UCSD-AML1 (cell line): ENCODE data around the gene MTCH1.

Experiments used
- DNase-seq: peaks from one replicate; lab custom pipeline; 2025; ENCODE audit not compliant: unreplicated experiment; lab: John Stamatoyannopoulos, UW

Gene MTCH1

GRCh38 chr6:36970892-36971842 is 14.8 kb downstream of the MTCH1 start:
- no peak for DNase-seq

GRCh38 chr6:36969988-36970891 is 15.8 kb downstream of the MTCH1 start:
- DNase-seq: no peak

- DNase-seq: no peak
Measured at GRCh38 chr6:36969240-36969691, 16.7 kb downstream of the MTCH1 start.

GRCh38 chr6:36968266-36968977 is 17.6 kb downstream of the MTCH1 start:
- no peak for DNase-seq

- DNase-seq: no peak
Measured at GRCh38 chr6:36967757-36968156, 18.2 kb downstream of the MTCH1 start.

GRCh38 chr6:36967301-36967700 is 18.7 kb downstream of the MTCH1 start:
- no peak for DNase-seq

- DNase-seq: no peak
Measured at GRCh38 chr6:36964908-36965307, 21.1 kb downstream of the MTCH1 start.

- no peak for DNase-seq
Measured at GRCh38 chr6:36964349-36964748, 21.6 kb downstream of the MTCH1 start.

- no peak for DNase-seq
Measured at GRCh38 chr6:36963451-36964290, 22.3 kb downstream of the MTCH1 start.

GRCh38 chr6:36962874-36963273 is 23.1 kb downstream of the MTCH1 start:
- peak; percentile 89 for DNase-seq

- DNase-seq: no peak
Measured at GRCh38 chr6:36961441-36962435, 24.3 kb downstream of the MTCH1 start.

DNA sequence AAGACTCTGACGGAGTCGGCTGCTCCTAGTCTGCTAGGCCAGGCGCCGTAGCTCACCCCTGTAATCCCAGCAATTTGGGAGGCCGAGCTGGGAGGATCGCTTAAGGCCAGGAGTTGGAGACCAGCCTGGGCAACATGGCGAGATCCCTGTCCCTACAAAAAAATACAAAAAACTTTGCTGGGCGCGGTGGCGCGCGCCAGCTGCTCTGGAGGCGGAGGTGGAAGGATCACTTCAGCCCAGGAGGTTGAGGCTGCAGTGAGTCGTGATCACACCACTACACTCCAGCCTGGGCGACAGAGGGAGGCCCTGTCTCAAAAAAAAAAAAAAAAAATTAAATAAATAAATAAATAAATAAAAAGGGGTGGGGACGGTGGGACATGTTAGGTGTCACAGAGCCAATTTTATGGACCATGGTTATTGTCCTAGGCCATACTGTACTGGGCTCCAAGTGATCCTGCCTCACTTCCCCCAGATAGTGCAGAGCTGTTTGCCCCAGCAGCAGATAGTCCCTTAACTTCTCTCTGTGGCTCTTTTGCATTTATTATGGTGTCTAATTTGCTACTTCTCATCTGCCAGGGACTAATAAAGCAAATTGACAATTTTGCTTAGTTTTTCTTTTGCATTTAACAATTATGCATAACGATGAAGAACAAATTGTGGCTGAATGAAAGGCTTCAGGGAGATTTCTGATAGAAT is 26.3 kb downstream of the MTCH1 start:
- DNase-seq: no peak

GRCh38 chr6:36958775-36959554 is 27.0 kb downstream of the MTCH1 start:
- DNase-seq: no peak

DNA sequence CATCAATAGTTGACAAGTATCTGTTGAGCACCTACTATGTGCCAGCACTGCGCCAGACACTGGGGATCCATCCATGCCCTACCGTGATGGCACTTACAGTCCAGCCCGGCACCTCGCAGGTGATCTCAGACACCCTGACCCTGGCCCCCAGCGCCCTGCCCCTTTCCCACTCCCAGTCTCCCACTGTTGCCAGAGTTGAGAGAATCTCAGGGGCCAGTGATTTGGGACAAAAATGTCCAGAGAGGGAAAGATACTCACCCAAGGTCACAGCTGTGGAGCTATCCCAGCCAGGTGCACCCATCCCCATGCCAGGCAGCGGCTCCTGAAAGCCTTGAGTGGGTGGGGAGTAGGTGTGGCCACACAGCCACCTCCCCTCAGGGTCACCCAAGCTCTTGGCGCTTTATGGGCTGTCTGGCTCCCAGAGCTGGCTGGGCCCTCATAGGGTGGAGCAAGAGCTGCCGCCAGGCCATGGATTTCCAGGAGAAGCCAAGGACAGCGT is 28.2 kb downstream of the MTCH1 start:
- no peak for DNase-seq

DNA sequence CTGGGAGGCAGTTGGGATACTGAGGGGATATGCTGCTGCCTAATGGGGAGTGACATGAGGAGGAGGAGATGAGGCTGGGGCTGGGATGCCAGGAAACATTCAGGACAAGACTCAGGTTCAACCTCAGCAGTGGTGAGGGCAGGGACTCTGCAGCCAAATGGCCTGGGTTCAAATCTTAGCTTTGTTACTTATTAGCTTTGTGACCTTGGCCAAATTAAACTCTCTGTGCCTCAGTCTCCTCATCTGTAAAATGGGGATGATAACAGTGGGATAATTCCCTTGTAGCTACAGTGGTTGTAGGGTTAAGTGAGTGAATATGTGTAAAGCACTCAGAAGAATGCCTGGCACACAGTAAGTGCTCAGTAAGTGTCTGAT is 29.6 kb downstream of the MTCH1 start:
- no peak for DNase-seq

- no peak for DNase-seq
Measured at GRCh38 chr6:36955671-36956445, 30.1 kb downstream of the MTCH1 start.

- no peak for DNase-seq
Measured at GRCh38 chr6:36955136-36955535, 30.9 kb downstream of the MTCH1 start.
